Astrocyte (in vitro differentiated cells and primary cell): ENCODE measurements around the gene OVCA2.

Experiments used
- CTCF ChIP-seq: IDR thresholded peaks from 2 replicates; pipeline ENCODE4 v1.5.1; 2011; ENCODE audit warnings: low read depth, mild to moderate bottlenecking, inconsistent platforms, low read length, moderate library complexity; ENCODE audit not compliant: insufficient read depth
- EZH2 ChIP-seq: IDR thresholded peaks from 2 replicates; pipeline ENCODE4 v1.6.1; 2012; ENCODE audit warnings: mild to moderate bottlenecking, low read length, inconsistent platforms; ENCODE audit not compliant: insufficient read depth

- TF ChIP-seq CTCF (no peak), EZH2 (no peak)
Observed at GRCh38 chr17:1994707-1995106, 47.1 kb upstream of the OVCA2 start.
